HG03521 (cell line): Measurements from ENCODE around the gene UBE2G2.
A peak's percentile ranks its signal among the peaks of the same experiment; 100 is the strongest.

Experiments
- ATAC-seq: cut with Tn5 transposase; IDR thresholded peaks from one replicate; pipeline ENCODE4 v1.9.1; 2021; ENCODE audit warnings: mild to moderate bottlenecking, moderate library complexity; ENCODE audit not compliant: unreplicated experiment

The UBE2G2 gene

GRCh38 chr21:44816761-44817505, 15.3 kb upstream of the UBE2G2 start:
- no peak for ATAC-seq

GRCh38 chr21:44815852-44816628, 14.4 kb upstream of the UBE2G2 start:
- no peak for ATAC-seq

- ATAC-seq: no peak
Measured at GRCh38 chr21:44815225-44815624, 13.6 kb upstream of the UBE2G2 start.

DNA sequence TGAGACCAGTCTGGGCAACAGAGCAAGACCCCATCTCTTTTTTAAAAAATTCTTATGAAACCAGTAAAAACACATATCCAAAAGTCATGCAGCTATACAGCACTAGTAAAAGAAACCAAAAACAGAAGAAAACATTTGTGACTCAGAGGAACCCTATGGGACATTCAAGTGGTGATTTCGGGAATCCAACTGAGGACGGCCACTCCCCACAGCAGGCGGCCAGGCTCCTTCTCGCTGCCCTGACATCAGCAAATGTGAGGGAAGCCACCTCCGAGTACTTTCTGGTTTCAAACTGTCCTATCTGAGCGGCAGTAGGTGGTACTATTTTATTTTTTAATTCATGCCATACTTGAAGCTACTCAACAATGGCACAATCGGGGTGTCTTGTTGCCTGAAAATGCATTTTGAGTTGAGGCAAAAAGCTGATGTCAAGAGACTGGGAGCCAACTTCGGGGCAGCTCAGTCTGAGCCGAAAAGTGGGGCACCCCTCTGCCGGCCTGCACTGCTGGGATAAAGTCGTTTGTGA, 12.9 kb upstream of the UBE2G2 start:
- ATAC-seq: no peak

- no peak for ATAC-seq
Measured at GRCh38 chr21:44813727-44814126, 12.1 kb upstream of the UBE2G2 start.

GRCh38 chr21:44813149-44813548, 11.5 kb upstream of the UBE2G2 start:
- no peak for ATAC-seq

- no peak for ATAC-seq
Measured at GRCh38 chr21:44812640-44813039, 11.0 kb upstream of the UBE2G2 start.

- no peak for ATAC-seq
Measured at GRCh38 chr21:44810779-44811178, 9.2 kb upstream of the UBE2G2 start.

DNA sequence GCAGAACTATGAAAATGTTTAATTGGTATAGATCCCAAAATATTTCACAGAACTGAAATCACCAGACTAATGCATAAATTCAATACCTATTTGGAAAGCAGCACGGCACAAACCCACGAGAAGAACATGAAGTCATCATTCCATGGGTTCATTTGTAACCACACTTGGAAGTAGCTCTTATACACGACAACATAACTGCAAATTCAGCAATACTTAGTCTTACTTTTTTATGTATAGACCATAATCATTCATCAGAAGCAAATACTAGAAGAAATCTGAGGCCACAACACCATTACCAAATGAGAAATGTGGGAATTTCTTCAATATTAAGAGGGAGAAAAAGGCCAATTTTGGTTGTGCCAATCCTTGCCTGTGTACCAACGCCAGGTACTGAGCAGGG, 4.2 kb upstream of the UBE2G2 start:
- no peak for ATAC-seq

DNA sequence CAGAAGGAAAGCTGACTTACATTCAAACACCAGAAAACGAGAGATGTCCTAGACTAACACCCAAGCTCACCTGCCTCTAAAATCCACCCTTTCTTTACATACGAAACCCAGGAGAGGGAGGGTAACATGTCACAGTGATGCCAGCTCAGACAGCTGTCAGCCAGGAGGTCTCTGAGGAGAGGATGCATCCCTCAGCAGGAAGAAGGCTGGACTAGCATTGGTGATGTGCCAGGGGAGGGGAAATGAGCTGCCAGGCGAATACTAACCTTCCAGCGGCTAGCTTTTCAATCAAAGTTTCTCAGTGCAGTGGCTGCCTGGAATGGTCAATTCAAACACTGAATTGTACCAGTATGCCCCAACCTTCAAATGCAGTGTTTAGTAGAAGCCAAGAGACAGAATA, 3.6 kb upstream of the UBE2G2 start:
- no peak for ATAC-seq

DNA sequence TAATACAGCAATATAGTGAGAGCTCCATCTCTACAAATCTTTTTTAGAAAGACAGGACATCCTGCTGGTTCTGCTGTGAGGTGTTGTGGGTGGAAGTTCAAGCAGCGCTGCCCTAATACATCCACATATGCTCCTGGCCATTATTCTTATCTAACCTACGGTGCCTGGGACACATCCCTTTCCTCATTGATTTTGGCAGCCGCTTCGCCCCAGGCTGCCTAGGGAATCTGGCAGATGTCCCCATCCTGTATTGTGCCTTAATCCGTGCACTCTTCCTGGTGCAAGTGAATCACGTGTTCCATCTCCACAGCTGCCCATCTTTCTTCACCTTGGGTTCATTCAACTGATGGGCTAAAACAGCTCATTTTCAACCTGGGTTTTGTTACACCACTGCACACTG, 3.1 kb upstream of the UBE2G2 start:
- ATAC-seq: no peak

DNA sequence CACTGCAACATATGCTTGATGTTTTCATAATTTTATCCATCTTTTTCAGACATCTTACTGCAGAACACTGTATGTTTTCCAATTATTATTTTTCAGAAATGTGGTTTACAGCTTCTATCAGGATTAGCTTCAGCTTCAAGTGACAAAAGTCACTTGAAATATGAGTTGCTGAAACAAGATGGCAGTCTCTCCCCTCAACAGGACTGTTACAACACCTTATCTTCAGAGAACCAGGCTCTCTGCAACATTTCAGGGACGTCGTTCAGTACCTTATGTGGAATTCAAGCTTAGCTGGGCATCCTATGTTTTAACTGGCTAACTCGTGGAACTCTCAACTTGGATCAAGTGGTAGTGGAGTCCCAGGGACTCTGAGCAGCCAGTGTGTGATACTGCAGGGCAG, 2.0 kb upstream of the UBE2G2 start:
- ATAC-seq: no peak

GRCh38 chr21:44802396-44803153, 955 bp upstream of the UBE2G2 start:
- peak; percentile 12 for ATAC-seq

DNA sequence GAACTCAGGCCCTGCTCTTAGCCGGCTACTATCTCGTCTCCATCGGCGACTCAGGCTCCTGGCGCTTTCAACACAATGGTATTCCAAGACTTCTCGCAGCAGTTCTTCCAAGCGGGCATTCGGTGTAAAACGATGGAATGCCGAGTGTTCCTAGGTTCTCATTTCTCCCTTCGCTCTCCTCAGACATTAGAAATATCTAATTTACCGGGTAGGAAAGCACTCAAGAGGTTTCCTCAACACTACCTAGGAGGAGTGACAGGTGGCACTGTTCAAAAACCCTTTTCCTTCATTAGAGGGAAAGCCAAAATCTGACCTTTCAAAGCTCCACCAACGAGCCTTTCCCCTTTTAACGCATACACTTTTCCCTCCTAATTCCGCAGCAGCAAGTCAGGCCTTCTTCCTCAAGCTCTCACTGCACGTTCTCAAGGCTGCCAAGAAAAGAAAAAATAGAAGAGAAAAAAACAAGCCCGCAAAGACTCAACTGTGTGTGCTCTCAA, 601 bp downstream of the UBE2G2 start:
- ATAC-seq: no peak

GRCh38 chr21:44800103-44800502, 1.5 kb downstream of the UBE2G2 start:
- ATAC-seq: no peak

DNA sequence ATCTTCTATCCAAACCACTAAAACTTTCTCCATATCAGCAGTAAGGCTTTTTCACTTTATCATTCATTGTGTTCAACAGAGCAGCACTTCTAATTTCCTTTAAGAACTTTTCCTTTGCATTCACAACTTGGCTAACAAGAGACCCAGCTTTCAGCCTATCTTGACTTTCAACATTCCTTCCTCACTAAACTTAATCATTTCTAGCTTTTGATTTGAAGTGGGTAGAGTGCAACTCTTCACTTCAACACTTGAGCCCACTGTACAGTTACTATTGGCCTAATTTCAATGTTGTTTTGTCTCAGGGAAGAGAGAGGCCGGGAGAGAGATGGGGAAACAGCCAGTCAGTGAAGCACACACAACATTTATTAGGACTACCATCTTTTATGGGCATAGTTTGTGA, 2.0 kb downstream of the UBE2G2 start:
- ATAC-seq: no peak

GRCh38 chr21:44797775-44798174, 3.8 kb downstream of the UBE2G2 start:
- ATAC-seq: no peak

DNA sequence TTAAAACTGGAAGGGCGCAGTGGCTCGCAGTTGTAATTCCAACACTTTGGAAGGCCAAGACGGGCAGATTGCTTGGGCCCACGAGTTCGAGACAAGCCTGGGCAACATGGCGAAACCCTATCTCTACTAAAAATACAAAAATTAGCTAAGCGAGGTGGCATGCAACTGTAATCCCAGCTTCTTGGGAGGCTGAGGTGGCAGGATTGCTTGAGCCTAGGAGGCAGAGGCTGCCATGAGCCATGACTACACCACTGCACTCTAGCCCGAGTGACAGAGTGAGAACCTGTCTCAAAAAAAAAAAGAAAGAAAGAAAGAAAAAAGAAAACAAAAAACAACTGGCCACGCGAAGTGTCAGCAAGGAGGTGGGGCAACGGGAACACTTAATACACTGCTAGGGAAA, 6.3 kb downstream of the UBE2G2 start:
- ATAC-seq: no peak

DNA sequence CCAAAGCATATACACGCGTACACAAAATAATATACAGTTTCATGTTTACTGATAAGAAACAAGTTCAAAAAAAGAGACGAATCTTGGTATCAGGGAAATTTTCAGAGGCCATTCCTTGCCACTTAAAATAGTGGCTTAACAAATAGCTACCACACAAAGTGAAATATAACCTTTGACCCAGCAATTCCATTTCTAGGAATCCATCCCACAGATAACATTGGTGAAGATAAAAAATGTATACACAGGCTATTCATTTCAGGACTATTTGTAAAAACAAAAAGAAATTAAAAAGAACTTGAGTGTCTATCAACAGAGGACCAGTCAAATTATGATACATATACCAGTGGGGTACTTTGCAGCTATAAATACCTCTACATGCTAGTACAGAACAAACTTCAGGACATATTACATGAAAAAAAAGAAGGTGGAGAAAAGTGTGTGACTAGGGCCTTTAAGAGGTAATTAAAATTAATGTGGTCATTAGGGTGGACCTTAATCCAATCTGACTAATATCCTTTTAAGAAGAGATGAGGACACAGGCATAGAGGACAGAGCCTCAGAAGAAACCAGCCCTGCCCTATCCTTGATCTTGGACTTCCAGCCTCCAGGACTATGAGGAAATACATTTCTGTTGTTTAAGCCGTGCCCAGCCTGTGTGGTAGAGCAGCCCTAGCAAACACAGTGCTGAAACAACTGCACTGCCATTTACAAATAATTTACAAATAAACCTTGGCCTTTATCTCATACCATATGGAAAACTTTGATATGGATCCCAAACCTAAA, 7.8 kb downstream of the UBE2G2 start:
- no peak for ATAC-seq
